COLO829 (cell line): ENCODE results near the gene CALU.

Source experiments
- DNase-seq: peaks from one replicate; pipeline ENCODE4 v3.0.0; 2012; ENCODE audit warnings: low spot score

Gene CALU

DNA sequence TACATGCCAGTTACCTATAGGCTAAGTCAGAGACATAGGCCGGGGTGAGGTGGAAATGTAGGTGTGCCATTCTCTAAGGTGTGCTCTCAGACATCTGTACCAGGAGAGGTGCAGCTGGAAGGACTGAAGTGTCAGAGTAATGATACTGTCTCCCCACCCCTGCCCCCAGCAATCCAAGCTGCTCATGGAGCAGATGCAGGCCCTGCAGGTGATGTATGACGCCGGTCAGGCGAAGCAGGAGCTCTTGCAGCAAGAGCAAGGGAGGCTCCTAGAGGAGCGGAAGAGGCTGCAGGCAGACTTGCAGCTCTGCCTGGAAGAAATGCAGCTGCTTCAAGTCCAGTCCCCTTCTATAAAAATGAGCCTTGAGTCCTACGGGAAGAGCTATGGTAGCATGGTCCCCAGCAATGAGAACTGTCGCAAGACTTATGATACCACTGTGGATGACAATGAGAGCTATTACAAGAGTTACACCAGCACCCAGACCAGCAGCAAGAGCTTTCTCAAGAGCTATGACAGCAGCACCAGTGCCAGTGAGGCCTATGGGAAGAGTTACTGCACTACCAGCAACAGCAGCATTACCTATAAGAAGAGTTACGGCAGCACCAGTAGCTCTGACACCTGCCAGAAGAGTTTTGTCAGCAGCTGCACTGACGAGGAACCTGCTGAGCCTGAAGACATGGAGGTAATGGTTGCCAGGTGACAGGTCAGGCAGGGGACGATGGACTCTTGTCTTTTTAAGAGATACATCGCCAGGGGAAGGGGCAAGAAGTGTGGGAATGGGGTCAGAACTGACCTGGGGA, 72.7 kb downstream of the CALU start:
- DNase-seq, result no peak

DNA sequence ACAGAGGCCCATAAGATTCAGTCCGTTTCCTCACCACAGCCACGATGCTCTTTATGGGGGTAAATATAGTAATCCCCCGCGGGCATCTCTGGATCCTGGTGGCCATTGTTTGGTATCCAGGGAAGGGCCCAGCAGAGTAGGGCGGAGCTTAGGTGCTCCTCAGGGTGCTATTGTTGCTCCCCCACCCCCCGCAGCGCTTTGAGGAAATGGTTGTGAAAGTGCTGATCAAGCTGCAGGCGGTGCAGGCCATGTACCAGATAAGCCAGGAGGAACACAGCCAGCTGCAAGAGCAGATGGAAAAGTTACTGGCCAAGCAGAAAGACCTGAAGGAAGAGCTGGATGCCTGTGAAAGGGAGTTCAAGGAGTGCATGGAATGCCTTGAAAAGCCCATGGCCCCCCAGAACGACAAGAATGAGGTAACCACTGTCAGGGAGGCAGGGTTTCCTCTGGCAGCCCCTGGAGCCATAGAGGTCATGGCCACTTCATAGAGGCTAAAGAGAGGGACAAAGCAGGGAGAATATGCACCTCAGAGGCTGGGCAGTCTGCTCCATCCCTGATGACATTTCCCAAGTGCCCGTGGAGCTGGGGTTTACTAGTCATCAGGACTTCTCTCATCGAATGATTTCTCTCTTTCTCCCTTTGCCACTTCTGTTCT, 73.5 kb downstream of the CALU start:
- no peak for DNase-seq

DNA sequence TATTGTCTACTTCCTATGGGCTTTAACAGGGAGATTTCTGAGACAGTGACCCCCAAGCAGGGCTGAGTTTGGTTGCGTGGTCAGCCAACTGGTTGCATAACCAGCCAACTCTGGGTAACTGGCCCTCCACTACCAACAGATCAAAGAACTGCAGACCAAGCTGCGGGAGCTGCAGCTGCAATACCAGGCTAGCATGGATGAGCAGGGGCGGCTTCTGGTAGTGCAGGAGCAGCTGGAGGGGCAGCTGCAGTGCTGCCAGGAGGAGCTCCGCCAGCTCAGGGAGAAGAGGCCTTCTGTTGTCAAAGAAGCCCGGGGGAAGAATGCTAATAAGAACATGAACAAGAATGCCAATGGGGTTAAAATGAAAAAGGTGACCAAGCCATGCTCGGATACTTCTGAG, 75.3 kb downstream of the CALU start:
- no peak for DNase-seq

DNA sequence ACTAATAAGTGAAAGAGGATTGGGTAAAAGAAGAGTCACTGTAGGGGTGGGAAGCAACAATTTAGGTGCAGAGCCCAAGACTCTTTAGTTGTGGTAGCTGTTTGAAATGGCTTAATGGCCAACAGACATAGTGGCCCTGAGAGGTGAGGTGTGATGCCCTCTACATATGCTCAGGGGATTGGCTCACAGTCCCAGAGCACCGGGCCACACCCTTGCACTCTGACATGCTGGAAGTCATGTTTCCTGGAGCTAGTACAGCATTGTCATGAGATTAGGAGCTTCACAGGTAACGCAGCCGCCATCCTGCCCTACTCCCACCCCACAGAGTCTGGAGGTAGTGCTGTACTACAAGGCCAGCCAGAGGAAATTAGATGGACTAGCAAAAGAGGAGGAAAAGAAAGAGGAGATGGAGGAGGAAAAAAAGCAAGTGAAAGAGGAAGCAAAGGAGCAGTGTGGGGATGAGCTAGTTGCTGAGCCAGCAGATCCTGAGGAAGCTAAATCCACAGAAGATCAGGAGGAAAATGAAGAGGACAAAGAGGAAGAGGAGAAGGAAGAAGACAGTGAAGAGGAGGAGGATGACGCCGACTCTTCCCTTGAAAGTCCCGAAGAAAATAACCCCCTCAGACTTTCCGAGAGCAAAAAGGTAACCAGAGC, 76.3 kb downstream of the CALU start:
- no peak for DNase-seq

DNA sequence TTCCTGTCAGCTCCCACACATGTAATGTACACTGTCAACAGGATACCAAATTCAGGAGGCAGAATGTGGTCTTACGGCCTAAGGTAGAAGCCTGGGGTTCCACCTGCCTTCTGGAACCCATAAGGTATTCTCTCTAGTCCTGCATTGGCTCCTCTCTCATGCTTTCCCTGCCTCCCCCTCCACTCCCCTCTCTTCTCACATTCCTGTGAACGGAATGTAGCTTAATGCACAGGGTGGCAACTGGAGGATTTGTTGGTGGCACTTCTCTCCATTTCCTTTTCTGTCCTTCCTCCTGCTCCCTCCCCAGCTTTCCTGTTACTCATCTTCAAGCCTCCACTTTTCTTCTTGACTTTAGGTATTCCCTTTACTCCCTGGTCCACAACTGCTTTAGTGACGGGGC, 79.5 kb downstream of the CALU start:
- no peak for DNase-seq
